Ishikawa (cell line): ENCODE measurements around the gene EMC9.

ENCODE experiments used
- CEBPB ChIP-seq: IDR thresholded peaks from 2 replicates; pipeline ENCODE4 v1.6.1; 2012
- CREB1 ChIP-seq: IDR thresholded peaks from 2 replicates; pipeline ENCODE4 v1.6.1; 2012; ENCODE audit warnings: low read depth
- EGR1 ChIP-seq: IDR thresholded peaks from 2 replicates; pipeline ENCODE4 v1.6.1; 2012
- EP300 ChIP-seq: IDR thresholded peaks from 2 replicates; pipeline ENCODE4 v1.6.1; 2012; ENCODE audit warnings: borderline replicate concordance
- FOXM1 ChIP-seq: IDR thresholded peaks from 2 replicates; pipeline ENCODE4 v1.6.1; 2012; ENCODE audit warnings: low read depth, borderline replicate concordance
- MAX ChIP-seq: IDR thresholded peaks from 2 replicates; pipeline ENCODE4 v1.6.1; 2012
- NFIC ChIP-seq: IDR thresholded peaks from 2 replicates; pipeline ENCODE4 v1.6.1; 2012
- RAD21 ChIP-seq: IDR thresholded peaks from 2 replicates; pipeline ENCODE4 v1.6.1; 2012; ENCODE audit warnings: low read depth
- REST ChIP-seq: IDR thresholded peaks from 2 replicates; pipeline ENCODE4 v1.6.1; 2012; ENCODE audit warnings: low read depth, mild to moderate bottlenecking
- TAF1 ChIP-seq: IDR thresholded peaks from 2 replicates; pipeline ENCODE4 v1.6.1; 2012; ENCODE audit warnings: low read depth, mild to moderate bottlenecking
- TCF12 ChIP-seq: IDR thresholded peaks from 2 replicates; pipeline ENCODE4 v1.6.1; 2012; ENCODE audit warnings: low read depth
- TEAD4 ChIP-seq: IDR thresholded peaks from 2 replicates; pipeline ENCODE4 v1.6.1; 2012
- USF1 ChIP-seq: IDR thresholded peaks from 2 replicates; pipeline ENCODE4 v1.6.1; 2012
- YY1 ChIP-seq: IDR thresholded peaks from 2 replicates; pipeline ENCODE4 v1.6.1; 2012; ENCODE audit warnings: low read depth
- ZBTB7A ChIP-seq: IDR thresholded peaks from 2 replicates; pipeline ENCODE4 v1.6.1; 2012; ENCODE audit warnings: low read depth

The EMC9 gene

GRCh38 chr14:24093901-24094840 is 47.2 kb downstream of the EMC9 start, which contains the start of gene PCK2:
Gene PCK2, plus strand, starts transcription at chr14:24094311. Its CDS starts 95 bp downstream, at chr14:24094406.
- TF ChIP-seq RAD21: no peak; the same call in 1 of the 2 replicates
- peak; percentile 78 for TF ChIP-seq EGR1
- TF ChIP-seq EP300: no peak
- no peak for TF ChIP-seq USF1
- no peak for TF ChIP-seq REST
- TF ChIP-seq CEBPB: peak; percentile 45; the same call in 1 of the 2 replicates
- TF ChIP-seq ZBTB7A: peak; percentile 15; the same call in 1 of the 2 replicates
- no peak for TF ChIP-seq FOXM1
- peak; percentile 55 for TF ChIP-seq YY1
- peak; percentile 94 for TF ChIP-seq TAF1
- no peak for TF ChIP-seq CREB1
- peak; percentile 80 for TF ChIP-seq MAX
- peak; percentile 50 for TF ChIP-seq TCF12

GRCh38 chr14:24093207-24093900 is 48.0 kb downstream of the EMC9 start:
- TF ChIP-seq TAF1: no peak
- no peak for TF ChIP-seq FOXM1
- TF ChIP-seq USF1: no peak
- TF ChIP-seq TCF12: no peak
- TF ChIP-seq CREB1: no peak
- TF ChIP-seq CEBPB: no peak

- TF ChIP-seq CEBPB: no peak
- TF ChIP-seq EP300: no peak
- TF ChIP-seq TAF1: no peak
- no peak for TF ChIP-seq ZBTB7A
- TF ChIP-seq NFIC: no peak
- TF ChIP-seq USF1: no peak
- TF ChIP-seq REST: no peak
- TF ChIP-seq MAX: no peak
Measured at GRCh38 chr14:24092505-24093206, 48.7 kb downstream of the EMC9 start.

- TF ChIP-seq EP300 (no peak), NFIC (no peak), CEBPB (no peak), EGR1 (no peak), RAD21 (no peak), REST (no peak), MAX (no peak), TCF12 (no peak), YY1 (no peak), CREB1 (no peak), ZBTB7A (no peak), TAF1 (no peak), TEAD4 (no peak), FOXM1 (no peak), USF1 (no peak)
Measured at GRCh38 chr14:24092110-24092504, 49.3 kb downstream of the EMC9 start.
